NT2/D1 (cell line): ENCODE data around the gene ADGRB3.

ENCODE experiments used
- DNase-seq: peaks from one replicate; pipeline ENCODE4 v3.0.0-alpha.2; 2011; ENCODE audit warnings: low read depth, low spot score
- H3K27me3 ChIP-seq: 2 replicates; pipeline ENCODE4 v1.6.0; 2011; ENCODE audit warnings: mild to moderate bottlenecking; ENCODE audit not compliant: insufficient read length, insufficient read depth
- H3K36me3 ChIP-seq: 2 replicates; pipeline ENCODE4 v1.6.1; 2011; ENCODE audit warnings: mild to moderate bottlenecking, low read length, mixed read lengths; ENCODE audit not compliant: insufficient read depth, insufficient read length
- H3K4me1 ChIP-seq: 2 replicates; pipeline ENCODE4 v1.5.1; 2011; ENCODE audit not compliant: insufficient read depth, insufficient read length
- H3K4me3 ChIP-seq: 2 replicates; pipeline ENCODE4 v1.5.1; 2011; ENCODE audit warnings: low read depth; ENCODE audit not compliant: insufficient read length
- H3K9ac ChIP-seq: 2 replicates; pipeline ENCODE4 v1.6.0; 2011; ENCODE audit warnings: low read depth; ENCODE audit not compliant: insufficient read length
- H3K9me3 ChIP-seq: 2 replicates; pipeline ENCODE4 v1.5.1; 2011; ENCODE audit warnings: mild to moderate bottlenecking, low read length; ENCODE audit not compliant: insufficient read depth
- SUZ12 ChIP-seq: IDR thresholded peaks from 2 replicates; pipeline ENCODE4 v1.6.1; 2011; ENCODE audit not compliant: insufficient read length, insufficient read depth; ENCODE audit errors: extremely low read depth
- YY1 ChIP-seq: IDR thresholded peaks from 2 replicates; pipeline ENCODE4 v1.6.1; 2011; ENCODE audit not compliant: insufficient read length, insufficient read depth
- ZNF274 ChIP-seq: IDR thresholded peaks from 2 replicates; pipeline ENCODE4 v1.6.1; 2011; ENCODE audit warnings: mild to moderate bottlenecking, low read depth, low read length

ADGRB3 gene

GRCh38 chr6:68988698-68989097, 353.6 kb downstream of the ADGRB3 start:
- Histone ChIP-seq H3K27me3 (no peaks in the 10 kb centered on the region), H3K9ac (no peak overlapping the region), H3K4me3 (no peak overlapping the region), H3K4me1 (no peaks in the 10 kb centered on the region), H3K36me3 (no peaks in the 10 kb centered on the region), H3K9me3 (no peaks in the 10 kb centered on the region)
- no peak for DNase-seq
- TF ChIP-seq SUZ12 (no peak), ZNF274 (no peak), YY1 (no peak)

- no peak for DNase-seq
- no peaks in the 10 kb centered on the region for H3K36me3 ChIP-seq
- H3K4me3 ChIP-seq, result no peak overlapping the region
- no peak for TF ChIP-seq ZNF274
- no peak for TF ChIP-seq YY1
- no peak for TF ChIP-seq SUZ12
- no peaks in the 10 kb centered on the region for H3K27me3 ChIP-seq
- H3K9ac ChIP-seq, result no peak overlapping the region
- no peaks in the 10 kb centered on the region for H3K4me1 ChIP-seq
- H3K9me3 ChIP-seq, result no peaks in the 10 kb centered on the region
These were observed 355.2 kb downstream of the ADGRB3 start for GRCh38 chr6:68990317-68990716.

GRCh38 chr6:68993911-68994310, 358.8 kb downstream of the ADGRB3 start:
- H3K9ac ChIP-seq, result no peak overlapping the region
- no peak for DNase-seq
- H3K4me1 ChIP-seq, result no peaks in the 10 kb centered on the region
- no peak overlapping the region for H3K4me3 ChIP-seq
- no peak for TF ChIP-seq ZNF274
- no peak for TF ChIP-seq SUZ12
- no peak for TF ChIP-seq YY1
- H3K9me3 ChIP-seq, result no peaks in the 10 kb centered on the region
- no peaks in the 10 kb centered on the region for H3K36me3 ChIP-seq
- H3K27me3 ChIP-seq, result no peaks in the 10 kb centered on the region

GRCh38 chr6:68994521-68994920, 359.4 kb downstream of the ADGRB3 start:
- no peaks in the 10 kb centered on the region for H3K9me3 ChIP-seq
- no peaks in the 10 kb centered on the region for H3K4me1 ChIP-seq
- H3K9ac ChIP-seq, result no peak overlapping the region
- no peak overlapping the region for H3K4me3 ChIP-seq
- no peaks in the 10 kb centered on the region for H3K36me3 ChIP-seq
- no peak for TF ChIP-seq SUZ12
- no peak for TF ChIP-seq ZNF274
- no peak for TF ChIP-seq YY1
- H3K27me3 ChIP-seq, result no peaks in the 10 kb centered on the region
- no peak for DNase-seq

GRCh38 chr6:69005199-69005598, 370.1 kb downstream of the ADGRB3 start:
- DNase-seq, result no peak
- Histone ChIP-seq H3K4me3 (no peak overlapping the region), H3K36me3 (no peaks in the 10 kb centered on the region), H3K9me3 (no peaks in the 10 kb centered on the region), H3K4me1 (no peaks in the 10 kb centered on the region), H3K9ac (no peak overlapping the region), H3K27me3 (no peaks in the 10 kb centered on the region)
- TF ChIP-seq ZNF274, result no peak
- no peak for TF ChIP-seq YY1
- TF ChIP-seq SUZ12, result no peak

- Histone ChIP-seq H3K4me1 (no peaks in the 10 kb centered on the region), H3K27me3 (no peaks in the 10 kb centered on the region), H3K4me3 (no peak overlapping the region), H3K9me3 (no peaks in the 10 kb centered on the region), H3K9ac (no peak overlapping the region), H3K36me3 (no peaks in the 10 kb centered on the region)
- no peak for TF ChIP-seq SUZ12
- TF ChIP-seq YY1, result no peak
- no peak for TF ChIP-seq ZNF274
- no peak for DNase-seq
These were observed 372.7 kb downstream of the ADGRB3 start for GRCh38 chr6:69007781-69008180.

GRCh38 chr6:69012211-69012610, 377.1 kb downstream of the ADGRB3 start:
- Histone ChIP-seq H3K9ac (no peak overlapping the region), H3K9me3 (no peaks in the 10 kb centered on the region), H3K4me3 (no peak overlapping the region), H3K36me3 (no peaks in the 10 kb centered on the region), H3K27me3 (no peaks in the 10 kb centered on the region), H3K4me1 (no peaks in the 10 kb centered on the region)
- no peak for TF ChIP-seq SUZ12
- no peak for TF ChIP-seq ZNF274
- TF ChIP-seq YY1, result no peak
- DNase-seq, result no peak

GRCh38 chr6:69012876-69013275, 377.8 kb downstream of the ADGRB3 start:
- TF ChIP-seq ZNF274 (no peak), YY1 (no peak), SUZ12 (no peak)
- Histone ChIP-seq H3K4me1 (no peaks in the 10 kb centered on the region), H3K9me3 (no peaks in the 10 kb centered on the region), H3K27me3 (no peaks in the 10 kb centered on the region), H3K4me3 (no peak overlapping the region), H3K36me3 (no peaks in the 10 kb centered on the region), H3K9ac (no peak overlapping the region)
- DNase-seq, result no peak
